NOMO-1 (cell line): ENCODE results near the gene CDC16.
"Not testable (repeated sequence)": the region's sequence is repeated elsewhere in the genome, so short reads cannot be mapped to it uniquely, and the experiment has no call there.

Source experiments
- DNase-seq, 2 experiments: peaks; one replicate each; lab custom pipeline; 2025; ENCODE audit not compliant: unreplicated experiment in 2 of 2; lab: John Stamatoyannopoulos, UW

Gene CDC16

GRCh38 chr13:114234645-114235421, at the start of gene CDC16:
Gene CDC16 (plus strand): TSS chr13:114234897. CDS start chr13:114235085, 188 bp downstream.
- peak; percentile 77 to 95 for DNase-seq

DNA sequence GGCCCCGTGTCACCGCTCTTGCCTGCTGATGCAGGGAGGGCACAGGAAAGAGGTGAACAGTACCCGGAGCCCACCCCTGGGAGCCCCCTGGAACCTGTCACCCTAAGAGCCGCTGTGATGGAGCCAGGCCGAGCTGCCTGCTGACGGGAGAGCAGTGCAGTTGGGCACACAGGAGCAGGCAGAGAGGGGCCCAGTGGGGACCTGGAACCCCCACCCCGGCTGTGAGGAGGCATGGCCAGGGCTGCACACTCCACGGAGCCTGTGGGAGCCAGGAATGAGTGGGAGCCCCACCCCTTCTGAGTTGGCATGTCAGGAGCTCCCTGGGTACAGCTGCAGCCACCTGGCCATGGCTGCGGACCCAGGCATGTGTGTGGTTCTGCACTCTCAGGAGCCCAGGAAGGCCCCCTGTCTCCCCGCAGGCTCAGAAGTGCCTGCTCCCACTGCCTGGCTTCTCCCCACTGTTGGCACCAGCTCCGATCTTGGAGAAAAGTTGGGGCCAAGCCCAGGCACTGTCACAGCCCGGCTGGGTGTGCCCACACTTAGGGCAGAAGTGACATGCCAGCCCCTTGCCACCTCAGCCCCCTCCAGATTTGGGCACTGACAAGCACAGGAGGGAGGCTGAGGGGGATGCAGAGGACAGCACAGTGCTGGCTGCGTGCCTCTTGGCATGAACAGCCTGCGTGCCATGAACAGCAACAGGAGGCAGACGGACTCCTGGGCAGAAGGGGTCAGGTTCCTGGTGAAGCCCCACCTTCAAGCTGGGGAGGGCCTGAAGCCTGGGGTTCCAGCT, 49.3 kb upstream of the CDC16 start:
- no peak for DNase-seq

DNA sequence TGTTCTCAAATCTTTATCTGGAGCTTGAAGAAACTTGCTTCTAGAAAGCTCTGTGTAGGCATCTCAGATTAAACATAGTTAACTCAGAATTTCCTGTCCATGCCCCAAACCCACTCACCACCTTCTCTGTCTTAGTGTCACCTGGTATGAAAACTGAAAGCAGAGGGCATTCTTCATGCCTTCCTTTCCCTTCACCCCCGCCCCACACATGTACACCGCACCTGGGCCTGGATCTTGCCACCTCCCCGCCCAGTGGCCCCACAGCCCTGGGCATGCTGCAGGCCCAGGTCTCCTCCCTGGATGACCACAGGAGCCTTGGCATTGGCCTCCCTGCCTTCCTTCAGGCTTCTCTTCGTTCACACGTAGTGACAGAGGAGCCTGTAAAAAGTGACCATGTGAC, 39.8 kb upstream of the CDC16 start:
- DNase-seq: no peak

DNA sequence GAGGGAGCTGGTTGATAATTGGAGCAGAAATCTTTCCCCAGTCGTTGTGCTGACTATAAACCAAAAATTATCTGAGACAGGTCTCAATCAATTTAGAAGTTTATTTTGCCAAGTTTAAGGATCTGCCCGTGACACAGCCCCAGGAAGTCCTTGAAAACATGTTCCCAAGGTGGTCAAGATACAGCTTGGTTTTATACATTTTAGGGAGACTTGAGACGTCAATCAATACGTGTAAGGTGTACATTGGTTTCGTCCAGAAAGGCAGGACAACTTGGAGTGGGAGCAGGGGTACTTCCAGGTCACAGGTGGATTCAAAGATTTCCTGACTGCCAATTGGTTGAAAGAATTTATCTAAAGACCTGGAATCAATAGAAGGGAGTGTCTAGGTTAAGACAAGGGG, 38.1 kb upstream of the CDC16 start:
- DNase-seq: no peak

- no peak for DNase-seq
These were observed 36.1 kb upstream of the CDC16 start for GRCh38 chr13:114198556-114198955.

- DNase-seq: not testable (repeated sequence)
These were observed 35.2 kb upstream of the CDC16 start for GRCh38 chr13:114199526-114199925.

DNA sequence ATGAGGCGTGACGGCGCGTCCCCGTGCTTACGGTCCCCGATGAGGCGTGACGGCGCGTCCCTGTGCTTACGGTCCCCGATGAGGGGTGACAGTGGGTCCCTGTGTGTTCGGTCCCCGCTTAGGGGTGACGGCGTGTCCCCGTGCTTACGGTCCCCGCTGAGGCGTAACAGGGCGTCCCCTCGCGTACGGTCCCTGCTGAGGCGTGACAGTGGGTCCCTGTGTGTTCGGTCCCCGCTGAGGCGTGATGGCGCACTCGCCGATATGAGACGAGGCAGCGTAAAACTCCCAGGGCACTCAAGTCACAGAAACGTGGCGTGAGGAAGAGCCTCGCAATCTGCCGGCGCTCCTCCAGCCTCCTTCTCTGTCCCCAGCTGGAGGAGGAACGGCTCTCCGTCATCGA, 34.7 kb upstream of the CDC16 start:
- DNase-seq: no peak

- DNase-seq: no peak
These were observed 34.2 kb upstream of the CDC16 start for GRCh38 chr13:114200399-114200911.

- DNase-seq: no peak
These were observed 32.1 kb upstream of the CDC16 start for GRCh38 chr13:114202581-114202980.

DNA sequence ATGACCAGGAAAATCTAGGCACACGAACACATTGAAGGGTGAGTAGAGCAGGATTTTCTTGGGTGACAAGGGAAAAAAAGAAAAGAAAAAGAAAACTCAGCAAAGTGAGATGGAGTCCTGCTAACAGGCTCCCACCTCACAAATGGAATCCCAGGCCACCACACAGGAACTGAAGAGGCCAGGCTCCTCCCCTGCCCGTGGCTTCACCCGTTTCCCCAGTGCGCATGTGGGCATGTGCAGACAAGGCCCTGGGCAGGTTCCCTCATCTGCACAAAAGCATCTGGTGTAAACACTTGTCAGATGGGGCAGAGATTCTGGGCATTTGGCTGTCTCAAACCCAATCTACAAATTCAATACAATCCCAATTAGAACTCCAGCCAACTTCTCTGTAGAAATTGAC, 31.2 kb upstream of the CDC16 start:
- DNase-seq: no peak

- no peak for DNase-seq
These were observed 29.8 kb upstream of the CDC16 start for GRCh38 chr13:114204894-114205293.

GRCh38 chr13:114208134-114208533, 26.6 kb upstream of the CDC16 start:
- DNase-seq: no peak

DNA sequence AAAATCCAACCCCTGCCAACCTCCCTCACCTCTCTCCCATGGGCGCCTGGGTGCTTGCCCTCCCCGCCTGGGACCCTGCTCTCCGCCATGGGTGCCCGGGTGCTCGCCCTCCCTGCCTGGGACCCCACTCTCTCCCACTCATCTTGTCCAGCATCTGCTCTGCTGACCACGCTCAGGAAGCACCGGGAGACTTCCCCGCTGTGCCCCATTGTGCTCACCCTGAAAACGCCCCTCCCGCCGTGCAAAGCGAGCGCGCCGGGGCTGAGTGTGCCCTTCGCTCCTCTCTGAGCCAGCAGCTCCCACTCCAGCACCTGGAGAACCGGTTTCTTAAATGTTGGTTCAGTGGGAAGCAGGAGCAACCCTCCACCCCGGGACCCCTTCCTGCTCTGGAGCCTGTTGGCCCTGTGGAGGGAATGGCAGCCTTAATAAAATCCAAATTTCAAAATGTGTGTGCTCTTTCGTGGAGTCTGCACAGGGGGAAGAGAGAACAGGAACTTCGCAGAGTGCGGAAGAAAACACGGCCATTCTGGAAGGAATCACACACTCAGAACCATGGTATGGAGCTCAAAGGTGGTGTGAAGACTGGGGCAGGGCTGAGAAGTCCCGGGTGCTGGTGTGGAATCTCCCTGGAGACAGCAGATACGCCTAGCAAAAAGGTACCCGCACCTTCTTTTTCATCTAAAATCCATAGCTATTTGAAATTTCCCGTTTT, 23.1 kb upstream of the CDC16 start:
- no peak for DNase-seq

GRCh38 chr13:114212158-114212495, 22.6 kb upstream of the CDC16 start:
- no peak for DNase-seq

DNA sequence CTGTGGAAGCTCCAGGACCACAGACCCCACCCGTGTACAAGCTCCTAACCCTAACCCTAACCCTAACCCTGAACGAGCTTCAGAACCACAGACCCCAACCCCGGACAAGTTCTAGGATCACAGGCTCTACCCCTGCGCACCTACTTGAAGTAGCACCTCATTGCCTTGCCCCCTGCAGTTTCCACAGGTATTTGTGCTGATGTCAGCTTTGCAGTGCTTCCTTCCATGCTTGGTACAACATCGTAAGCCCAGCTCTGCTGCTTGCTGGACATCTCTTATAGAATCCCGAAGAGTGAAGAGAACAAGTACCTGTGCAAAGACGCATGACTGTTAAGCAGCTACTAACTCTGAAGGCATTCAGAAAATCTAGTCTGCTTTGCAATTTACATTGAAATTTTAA, 20.7 kb upstream of the CDC16 start:
- no peak for DNase-seq

GRCh38 chr13:114219392-114219791, 15.3 kb upstream of the CDC16 start:
- no peak for DNase-seq

- peak; percentile 83 to 91 for DNase-seq
These were observed 12.2 kb upstream of the CDC16 start for GRCh38 chr13:114222461-114222968.

- no peak for DNase-seq
These were observed 10.5 kb upstream of the CDC16 start for GRCh38 chr13:114224201-114224600.

DNA sequence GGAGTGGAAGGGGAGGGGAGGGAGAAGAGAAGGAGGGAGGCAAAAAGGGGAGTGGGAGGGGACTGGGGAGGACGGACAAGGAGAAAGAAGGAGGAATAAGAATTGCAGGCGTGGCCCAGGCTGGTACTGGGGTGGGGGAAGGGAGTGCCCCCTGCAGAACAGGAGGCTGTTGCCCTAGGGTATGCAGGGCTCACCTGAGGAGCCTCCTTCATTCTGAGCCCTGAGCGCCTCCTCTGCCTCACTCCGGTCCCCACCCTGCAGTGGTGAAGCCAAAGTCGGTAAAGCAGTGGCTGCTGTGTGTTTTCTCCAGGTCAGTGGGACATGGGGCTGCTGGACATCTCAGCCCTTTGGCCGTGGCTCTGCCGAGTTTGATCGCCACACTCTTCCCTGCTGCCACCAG, 9.1 kb upstream of the CDC16 start:
- DNase-seq: no peak

GRCh38 chr13:114226088-114226487, 8.6 kb upstream of the CDC16 start:
- DNase-seq: no peak

DNA sequence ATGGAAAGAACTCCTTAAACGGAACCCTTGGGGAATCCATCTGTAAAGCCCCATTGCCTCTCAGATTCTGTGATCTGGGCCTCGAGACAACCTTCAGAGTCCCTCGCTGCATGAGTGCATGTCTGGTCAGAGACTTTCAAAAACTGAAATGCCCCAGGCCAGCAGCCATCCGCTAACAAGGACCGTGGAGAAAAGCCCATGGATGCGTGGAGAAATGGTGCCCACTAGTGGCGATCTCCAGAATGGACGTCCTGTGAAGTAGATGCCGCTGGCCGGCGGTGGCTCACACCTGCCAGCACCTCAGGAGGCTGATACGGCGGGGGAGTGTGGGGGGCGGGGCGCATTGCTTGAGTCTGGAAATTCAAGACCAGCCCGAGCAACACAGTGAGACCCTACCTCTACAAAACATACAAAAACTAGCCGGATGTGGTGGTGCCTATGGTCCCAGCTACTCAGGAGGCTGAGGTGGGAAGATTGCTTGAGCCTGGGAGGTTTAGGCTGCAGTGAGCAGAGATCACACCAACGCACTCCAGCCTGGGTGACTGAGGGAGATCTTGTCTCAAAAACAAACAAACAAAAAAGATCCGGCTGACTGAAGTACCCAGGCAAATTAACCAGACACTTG, 7.9 kb upstream of the CDC16 start:
- DNase-seq: peak; percentile 65 to 73
